COLO668 (cell line): Measurements from ENCODE around the gene JMJD8.
A peak's percentile ranks its signal among the peaks of the same experiment; 100 is the strongest.

Experiments used
- DNase-seq: peaks from one replicate; lab custom pipeline; 2025; ENCODE audit not compliant: unreplicated experiment; lab: John Stamatoyannopoulos, UW

The JMJD8 gene

DNA sequence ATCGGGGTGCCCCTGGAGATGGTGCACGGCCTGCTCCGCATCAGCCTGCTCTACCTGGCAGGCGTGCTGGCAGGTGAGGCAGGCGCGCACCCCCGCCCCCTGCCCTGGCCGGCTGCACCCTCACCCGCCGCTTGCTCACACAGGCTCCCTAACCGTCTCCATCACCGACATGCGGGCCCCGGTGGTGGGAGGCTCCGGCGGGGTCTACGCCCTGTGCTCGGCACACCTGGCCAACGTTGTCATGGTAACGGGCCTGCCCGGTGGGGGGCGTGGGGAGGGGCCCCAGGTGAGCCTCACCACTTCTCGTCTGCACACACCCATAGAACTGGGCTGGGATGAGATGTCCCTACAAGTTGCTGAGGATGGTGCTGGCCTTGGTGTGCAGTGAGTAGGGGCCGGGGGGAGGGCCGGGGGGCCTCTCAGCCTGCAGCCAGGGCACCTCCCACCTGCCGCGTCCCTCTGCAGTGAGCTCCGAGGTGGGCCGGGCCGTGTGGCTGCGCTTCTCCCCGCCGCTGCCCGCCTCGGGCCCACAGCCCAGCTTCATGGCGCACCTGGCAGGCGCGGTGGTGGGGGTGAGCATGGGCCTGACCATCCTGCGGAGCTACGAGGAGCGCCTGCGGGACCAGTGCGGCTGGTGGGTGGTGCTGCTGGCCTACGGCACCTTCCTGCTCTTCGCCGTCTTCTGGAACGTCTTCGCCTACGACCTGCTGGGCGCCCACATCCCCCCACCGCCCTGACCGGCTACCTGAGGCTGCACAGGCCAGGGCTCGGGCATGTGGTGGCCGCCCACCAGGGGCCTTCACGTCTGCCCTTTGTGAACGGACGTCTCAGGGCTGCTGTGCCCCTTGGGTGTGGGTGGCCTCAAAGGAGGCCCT lies 6.6 kb downstream of the JMJD8 start:
- peak; percentile 72 for DNase-seq

DNA sequence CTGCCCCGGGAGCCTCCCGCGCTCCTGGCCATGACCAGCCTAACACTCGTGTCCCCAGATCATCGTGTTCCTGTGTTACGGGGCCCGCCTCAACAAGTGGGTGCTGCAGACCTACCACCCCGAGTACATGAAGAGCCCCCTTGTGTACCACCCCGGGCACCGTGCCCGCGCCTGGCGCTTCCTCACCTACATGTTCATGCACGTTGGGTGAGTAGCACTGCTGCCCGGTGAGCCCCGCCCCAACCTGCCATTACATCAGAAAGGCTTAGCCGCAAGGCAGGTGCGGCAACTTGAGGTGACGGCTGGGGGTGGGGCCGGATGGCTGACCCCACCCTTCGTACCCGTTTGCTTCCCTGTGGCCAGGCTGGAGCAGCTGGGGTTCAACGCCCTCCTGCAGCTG lies 7.2 kb downstream of the JMJD8 start:
- peak; percentile 95 for DNase-seq

DNA sequence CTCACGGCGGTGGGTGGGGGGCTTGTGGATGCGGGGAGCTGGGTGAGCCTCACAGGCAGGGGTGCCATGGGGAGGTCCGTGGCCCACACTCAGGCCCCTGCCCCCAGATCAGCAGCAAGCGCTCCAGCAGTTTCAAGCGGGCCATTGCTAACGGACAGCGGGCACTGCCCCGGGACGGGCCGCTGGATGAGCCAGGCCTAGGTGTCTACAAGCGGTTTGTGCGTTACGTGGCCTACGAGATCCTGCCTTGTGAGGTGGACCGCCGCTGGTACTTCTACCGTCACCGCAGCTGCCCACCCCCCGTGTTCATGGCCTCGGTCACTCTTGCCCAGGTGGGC lies 7.6 kb downstream of the JMJD8 start:
- no peak for DNase-seq

DNA sequence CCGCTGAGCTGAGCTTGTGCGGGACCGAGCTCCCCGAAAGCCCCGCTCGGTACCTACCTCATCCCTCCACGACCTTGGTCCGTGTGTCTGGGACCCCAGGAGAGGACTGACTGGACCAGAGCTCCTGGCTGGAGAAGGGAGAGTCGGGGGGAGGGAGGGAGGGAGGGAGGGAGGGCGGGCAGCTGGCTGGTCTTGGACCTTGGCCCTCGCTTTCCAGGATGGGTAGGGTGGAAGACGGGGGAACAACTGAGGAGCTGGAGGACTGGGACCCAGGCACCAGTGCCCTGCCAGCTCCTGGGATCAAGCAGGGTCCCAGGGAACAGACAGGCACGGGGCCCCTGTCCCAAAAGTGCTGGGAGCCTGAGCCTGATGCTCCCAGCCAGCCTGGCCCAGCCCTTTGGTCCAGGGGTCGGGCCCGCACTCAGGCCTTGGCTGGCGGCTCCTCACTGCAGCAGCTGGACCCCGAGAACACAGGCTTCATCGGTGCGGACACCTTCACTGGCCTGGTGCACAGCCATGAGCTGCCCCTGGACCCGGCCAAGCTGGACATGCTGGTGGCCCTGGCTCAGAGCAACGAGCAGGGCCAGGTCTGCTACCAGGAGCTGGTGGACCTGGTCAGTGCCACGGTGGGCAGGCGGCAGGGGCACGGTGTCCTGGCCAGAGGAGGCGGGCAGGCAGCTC lies 8.1 kb downstream of the JMJD8 start:
- peak; percentile 38 for DNase-seq

DNA sequence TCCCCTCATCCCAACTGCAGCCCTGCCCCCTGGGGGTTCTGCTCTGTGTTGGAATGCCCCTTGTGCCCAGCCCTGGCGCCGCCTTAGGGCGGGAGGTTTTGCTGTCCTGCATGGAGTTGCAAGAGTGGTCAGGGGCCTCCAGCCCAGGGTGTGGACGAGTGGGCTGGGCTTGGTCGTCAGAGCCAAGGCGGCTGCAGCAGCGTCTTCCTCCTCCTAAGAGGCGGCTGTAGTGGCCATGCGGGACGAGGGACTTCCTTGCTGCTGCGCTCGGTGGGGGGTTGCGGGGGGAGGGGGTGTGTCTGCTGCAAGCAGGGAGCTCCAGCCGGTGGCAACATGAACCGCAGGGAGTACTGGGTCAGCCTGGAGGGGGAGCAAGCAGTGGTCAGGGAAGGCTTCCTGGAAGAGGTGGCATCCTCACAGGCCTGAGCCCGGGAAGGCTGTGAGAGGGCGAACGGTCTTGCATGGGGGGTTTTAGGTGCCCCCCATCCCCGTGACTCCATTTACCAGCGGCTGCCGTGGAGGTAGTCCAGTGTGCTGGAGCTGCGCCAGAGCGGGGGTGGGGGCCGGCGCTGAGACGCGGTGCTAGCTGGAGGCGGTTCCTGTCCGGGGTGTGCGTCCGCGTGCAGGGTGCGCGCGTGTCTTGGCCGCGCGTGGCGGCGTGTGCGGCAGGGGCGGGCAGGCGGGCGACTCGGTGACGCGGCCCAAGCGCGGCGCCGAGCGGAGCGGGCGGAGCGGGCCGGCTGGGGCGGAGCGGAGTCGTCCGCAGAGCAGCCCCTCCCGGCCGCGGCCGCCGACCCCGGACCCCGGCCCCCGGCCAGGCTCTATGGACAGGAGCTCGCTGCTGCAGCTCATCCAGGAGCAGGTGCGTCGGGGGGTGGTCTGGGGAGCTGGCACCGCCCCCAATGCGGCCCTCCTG lies 8.9 kb downstream of the JMJD8 start, which contains the start of gene RHBDL1:
RHBDL1 (plus strand) TSS at position 704 of the 916 bp plus-strand sequence; CDS start at position 824, 120 bp downstream.
- peak; percentile 41 for DNase-seq

DNA sequence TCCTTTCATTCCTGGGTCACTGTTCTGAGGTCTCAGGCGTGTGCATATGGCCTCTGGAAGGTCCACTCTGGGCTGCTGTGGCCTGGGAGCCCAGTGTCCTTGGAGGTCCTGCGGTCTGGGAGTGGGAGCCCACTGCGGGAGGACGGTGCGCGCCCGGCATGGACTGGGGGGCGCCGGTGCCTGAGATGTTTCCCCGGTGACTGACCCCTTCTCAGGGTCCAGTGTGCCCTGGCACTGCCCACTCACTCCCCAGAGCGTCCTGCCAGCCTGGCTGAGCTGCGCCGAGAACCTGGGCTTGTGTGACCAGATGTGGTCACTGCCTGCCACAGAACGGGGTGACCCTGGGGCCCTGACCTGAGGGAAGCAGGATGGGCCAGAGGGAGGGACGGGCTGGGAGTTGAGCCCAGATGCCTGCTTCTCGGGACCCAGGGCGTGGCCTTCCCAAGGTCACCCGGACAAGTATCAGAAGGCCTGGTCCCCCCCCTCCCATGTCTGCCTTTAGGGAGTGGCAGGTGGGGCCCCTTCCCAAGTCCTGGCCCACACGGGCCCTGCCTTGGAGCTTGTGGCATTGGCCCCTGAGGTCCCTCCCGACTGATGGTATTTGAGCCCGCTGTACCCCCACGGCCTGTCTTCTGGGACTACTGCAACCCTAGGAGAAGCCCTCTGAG lies 9.8 kb downstream of the JMJD8 start:
- DNase-seq = no peak

DNA sequence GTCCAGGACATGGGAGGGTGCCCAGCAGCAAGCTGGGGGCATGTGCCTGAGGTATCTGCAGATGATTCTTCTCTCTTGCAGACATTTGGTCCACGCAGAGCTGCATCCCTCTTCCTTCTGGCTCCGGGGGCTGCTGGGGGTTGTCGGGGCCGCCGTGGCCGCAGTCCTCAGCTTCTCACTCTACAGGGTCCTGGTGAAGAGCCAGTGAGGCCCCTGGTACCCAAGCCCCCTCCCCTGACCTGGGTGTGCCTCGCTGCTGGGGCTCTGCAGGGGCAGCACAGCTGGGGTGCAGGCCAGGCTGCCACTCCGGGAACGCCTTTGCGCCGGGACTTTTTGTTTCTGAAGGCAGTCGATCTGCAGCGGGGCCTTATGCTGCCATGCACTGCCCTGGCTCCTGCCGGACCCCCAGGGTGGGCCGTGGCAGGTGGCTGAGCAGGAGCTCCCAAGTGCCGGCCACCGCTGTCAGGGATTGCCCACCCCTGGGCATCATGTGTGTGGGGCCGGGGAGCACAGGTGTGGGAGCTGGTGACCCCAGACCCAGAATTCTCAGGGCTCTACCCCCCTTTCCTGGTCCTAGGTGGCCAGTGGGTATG lies 10.6 kb downstream of the JMJD8 start:
- DNase-seq = no peak

DNA sequence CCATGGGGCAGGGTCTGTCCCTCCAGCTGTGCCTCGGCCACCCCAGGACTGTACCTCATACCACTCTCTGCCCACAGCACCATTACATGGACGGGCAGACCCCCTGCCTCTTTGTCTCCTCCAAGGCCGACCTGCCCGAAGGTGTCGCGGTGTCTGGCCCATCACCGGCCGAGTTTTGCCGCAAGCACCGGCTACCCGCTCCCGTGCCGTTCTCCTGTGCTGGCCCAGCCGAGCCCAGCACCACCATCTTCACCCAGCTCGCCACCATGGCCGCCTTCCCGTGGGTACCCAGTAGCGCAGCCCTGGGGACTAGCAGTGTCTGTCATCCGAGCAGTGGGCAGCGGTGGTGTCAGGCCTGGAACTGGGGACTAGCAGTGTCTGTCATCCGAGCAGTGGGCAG lies 11.3 kb downstream of the JMJD8 start:
- no peak for DNase-seq

DNA sequence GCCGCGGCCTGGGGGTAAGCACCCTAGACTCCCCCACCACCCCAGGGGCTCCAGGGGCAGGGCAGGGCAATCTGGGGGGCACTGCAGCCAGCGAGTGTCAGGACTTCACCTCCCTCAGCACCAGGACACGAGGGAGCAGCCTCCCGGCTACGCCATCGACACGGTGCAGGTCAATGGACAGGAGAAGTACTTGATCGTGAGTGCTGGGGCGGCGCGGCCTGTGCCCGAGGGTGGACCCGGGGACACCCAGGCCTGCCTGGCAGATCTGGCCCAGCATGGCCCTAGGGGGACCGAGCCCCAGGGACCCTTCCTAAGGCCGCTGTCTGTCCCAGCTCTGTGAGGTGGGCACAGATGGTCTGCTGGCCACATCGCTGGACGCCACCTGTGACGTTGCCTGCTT lies 11.8 kb downstream of the JMJD8 start:
- no peak for DNase-seq

DNA sequence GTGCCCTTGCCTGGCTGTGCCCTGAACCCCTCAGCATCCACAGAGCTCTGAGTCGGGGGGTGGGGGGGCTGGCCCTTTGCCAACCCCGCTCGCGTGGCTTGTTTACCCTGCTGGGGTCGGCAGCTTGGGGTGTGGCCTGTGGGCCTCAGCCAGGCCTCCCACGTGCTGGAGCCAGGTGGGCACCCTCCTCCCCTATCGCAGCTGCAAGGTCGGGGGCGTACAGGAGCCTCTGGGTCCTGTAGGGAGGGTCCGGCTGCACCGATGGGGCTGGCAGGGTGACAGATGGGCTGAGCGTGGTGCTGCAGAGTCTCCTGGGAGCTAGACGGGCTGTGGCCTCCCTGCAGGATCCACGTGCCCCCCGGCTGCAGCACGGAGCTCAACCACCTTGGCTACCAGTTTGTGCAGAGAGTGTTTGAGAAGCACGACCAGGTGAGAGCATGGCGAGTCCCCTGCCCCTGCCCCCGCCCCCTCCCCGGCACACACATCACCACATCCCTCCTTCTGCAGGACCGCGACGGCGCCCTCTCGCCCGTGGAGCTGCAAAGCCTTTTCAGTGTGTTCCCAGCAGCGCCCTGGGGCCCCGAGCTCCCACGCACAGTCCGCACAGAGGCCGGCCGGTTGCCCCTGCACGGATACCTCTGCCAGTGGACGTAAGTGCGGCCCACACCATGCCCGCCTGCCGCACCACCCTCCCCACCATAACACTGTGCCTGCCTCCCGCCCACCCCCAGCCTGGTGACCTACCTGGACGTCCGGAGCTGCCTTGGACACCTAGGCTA lies 12.6 kb downstream of the JMJD8 start:
- DNase-seq = no peak

DNA sequence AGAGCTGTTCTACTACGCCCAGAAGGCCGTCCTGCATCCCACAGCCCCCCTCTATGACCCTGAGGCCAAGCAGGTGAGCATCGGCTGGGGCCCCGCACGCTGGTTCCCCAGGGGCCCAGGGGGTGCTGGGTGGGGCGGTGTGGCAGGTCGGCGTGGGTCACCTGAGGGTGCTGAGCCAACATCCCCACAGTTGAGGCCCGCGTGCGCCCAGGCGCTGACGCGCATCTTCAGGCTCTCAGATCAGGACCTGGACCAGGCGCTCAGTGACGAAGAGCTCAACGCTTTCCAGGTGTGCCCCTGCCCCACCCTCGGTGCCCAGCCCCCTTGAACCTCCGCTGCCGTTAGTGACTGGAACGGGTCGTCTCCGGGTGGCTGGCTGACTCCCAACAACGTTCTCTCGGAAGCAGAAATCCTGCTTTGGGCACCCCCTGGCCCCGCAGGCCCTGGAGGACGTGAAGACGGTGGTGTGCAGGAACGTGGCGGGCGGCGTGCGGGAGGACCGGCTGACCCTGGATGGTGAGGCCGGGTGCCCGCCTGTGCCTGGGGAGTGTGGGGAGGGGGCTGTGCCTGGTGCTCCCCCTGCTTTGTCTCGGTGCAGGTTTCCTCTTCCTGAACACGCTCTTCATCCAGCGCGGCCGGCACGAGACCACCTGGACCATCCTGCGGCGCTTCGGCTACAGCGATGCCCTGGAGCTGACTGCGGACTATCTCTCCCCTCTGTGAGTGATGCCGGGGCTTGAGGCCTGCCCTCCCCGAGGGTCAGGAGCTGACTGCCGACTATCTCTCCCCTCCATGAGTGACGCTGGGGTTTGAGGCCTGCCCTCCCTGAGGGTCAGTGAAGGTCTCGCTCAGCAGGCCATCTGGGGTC lies 13.4 kb downstream of the JMJD8 start:
- DNase-seq = no peak

DNA sequence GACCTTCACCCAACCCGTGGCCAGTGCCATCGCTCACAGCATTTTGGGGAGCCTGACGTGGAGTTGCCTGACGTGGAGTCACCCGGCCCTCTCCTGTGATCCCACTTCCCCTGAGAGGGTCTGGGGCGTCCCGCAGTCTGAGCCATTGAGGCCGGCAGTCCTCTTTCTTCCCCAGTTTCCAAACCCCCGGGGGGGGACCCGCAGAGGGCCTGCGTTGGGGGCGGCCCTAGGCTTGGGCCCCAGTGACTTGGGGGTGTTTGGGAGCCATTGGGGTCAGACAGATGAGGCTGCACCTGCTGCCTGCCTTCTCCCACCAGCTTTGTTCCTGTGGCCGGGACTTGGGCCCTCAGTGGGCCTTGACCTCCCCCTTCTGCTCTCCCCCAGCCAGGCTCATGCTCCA lies 14.5 kb downstream of the JMJD8 start:
- DNase-seq = no peak

DNA sequence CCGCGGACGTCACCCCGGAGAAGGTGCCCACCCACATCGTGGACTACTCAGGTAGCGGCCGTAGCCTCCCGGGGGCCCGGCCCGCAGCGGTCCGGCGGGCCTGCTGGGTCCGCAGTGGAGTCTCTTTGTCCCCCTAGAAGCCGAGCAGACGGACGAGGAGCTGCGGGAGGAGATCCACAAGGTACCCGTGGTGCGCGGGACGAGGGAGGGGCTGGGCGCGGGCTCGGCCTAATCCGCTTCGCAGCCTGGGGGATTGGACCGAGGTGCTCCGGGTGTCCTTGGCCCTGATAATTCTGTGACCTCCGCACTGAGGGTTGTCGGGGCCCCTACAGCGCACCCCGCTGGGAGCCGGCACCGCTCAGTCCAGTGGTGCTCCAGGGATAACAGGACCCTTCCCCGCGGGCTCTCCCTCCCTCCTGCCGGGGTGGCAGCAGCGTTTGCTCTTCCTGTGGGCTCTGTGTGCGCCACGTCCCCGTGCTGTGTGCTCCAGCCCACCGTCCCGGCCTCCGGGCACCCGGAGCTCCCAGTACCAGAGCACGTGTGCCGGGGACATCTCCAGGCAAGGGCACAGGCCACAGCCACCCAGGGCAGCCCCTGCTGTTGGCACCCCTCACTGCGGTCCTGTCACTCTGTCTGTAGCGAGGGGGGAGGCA lies 15.5 kb downstream of the JMJD8 start:
- peak; percentile 34 for DNase-seq

DNA sequence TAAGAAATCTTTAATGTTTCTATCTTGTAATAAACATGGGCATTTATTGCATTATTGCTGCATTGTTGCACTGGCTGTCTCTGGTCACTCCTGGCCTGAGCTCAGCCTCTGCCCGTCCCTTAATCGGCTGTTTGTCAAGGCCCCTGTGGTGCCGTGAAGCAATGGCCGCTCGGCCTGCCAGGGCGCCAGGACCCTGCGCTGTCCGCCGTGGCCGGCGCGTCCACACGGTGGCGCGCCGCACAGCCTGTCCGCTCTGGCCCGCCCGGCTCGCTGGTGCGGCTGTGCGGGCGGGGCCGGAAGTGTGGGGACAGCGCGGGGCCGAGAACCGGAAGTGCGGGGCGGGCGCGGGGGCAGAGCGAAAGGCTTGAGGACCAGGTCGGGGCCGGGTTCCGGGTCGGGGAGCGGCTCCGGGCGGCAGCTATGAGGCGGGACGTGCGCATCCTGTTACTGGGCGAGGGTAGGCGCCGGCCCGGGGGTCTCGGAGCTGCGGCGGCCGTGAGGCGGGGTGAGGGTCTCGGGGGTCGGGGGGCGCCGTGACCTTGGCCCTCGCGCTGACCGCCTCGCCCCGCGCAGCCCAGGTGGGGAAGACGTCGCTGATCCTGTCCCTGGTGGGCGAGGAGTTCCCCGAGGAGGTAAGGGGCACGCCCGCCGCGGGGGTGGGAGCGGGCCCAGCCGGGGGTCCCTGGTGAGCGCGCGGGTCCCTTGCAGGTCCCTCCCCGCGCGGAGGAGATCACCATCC lies 16.2 kb downstream of the JMJD8 start, which contains the start of gene RHOT2:
RHOT2 (plus strand) TSS at position 353 of the 739 bp plus-strand sequence; CDS start at position 421, 68 bp downstream.
- peak; percentile 97 for DNase-seq

DNA sequence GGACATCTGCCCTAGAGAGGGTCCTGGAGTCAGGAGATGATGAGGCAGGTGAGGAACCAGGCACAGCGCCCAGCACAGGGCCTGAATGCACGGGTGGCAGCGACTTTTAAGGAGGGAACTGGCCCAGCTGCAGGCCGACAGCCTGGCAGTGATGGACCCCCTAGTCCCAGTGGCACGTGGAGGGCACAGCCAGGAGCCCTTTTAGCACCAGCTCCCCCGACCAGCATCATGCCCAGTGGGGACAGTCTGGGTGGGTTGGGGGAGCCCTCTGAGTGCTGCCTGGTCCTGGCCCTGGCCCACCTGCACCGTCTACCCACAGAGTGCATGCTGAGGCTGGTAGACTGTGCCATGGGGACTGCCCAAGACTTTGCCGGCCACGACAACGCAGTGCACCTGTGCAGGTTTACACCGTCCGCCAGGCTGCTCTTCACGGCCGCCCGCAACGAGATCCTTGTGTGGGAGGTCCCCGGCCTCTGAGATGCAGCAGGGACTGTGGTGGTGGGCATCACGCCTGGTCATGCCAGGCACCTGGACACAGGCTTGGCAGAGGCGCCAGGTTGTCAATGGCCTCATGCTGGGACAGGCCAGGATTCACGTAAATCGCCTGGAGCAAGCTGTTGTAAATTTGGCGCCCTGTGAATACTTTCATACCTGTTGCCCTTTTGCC lies 16.9 kb downstream of the JMJD8 start:
- DNase-seq = peak; percentile 30

DNA sequence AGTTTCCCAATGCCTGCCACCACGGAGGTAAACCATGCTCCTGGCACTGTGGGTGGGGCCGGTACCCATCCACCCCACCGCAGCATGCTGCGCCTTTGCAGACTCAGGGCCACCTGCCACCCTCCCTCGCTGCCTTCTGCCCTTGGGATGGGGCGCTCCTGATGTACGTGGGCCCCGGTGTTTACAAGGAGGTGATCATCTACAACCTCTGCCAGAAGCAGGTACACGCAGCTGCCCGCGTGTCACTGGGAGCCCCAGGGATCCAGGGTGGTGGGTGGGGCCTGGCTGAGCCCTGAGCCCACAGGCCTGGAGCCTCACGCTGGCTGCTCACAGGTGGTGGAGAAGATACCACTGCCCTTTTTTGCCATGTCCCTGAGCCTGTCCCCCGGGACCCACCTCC lies 17.6 kb downstream of the JMJD8 start:
- DNase-seq = peak; percentile 39

DNA sequence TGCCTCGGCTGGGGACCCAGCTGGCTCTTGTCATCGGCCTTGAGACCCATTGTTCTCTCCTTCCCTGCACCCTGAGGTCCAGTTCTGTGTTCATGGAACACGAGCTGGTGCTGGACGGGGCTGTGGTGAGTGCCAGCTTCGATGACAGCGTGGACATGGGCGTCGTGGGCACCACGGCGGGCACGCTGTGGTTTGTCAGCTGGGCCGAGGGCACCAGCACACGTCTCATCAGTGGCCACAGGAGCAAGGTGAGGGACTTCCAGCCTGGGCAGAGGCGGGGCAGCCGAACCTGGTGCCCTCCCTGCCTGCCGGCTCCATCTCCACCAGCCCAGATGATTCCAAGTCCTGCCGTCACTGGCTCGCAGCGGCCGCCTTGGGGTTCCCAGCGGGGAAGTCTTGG lies 21.5 kb downstream of the JMJD8 start:
- DNase-seq = no peak
